HepG2 (cell line): ENCODE data around the gene FBXO24.

ENCODE experiments used
- EZH2 ChIP-seq: conservative IDR thresholded peaks from 2 replicates; pipeline ENCODE4 v1.6.1; 2012; ENCODE audit warnings: mild to moderate bottlenecking, low read depth, low read length, moderate library complexity
- KDM5A ChIP-seq: fragments of 200-600 bp; sonication (generic); IDR thresholded peaks from 2 replicates; pipeline ENCODE4 v1.7.0; 2018; ENCODE audit warnings: antibody characterized with exemption, mild to moderate bottlenecking, low read length, borderline replicate concordance
- MAZ ChIP-seq, 2 experiments: sonication (generic) in 1 of 2; formaldehyde crosslinking in 1 of 2; IDR thresholded peaks; 2 replicates each; pipeline versions ENCODE4 v1.5.0 to v1.6.1; 2012 to 2020; ENCODE audit warnings: low read depth in 2 of 2, mild to moderate bottlenecking in 2 of 2, borderline replicate concordance in 1 of 2, improper control_type of control experiment in 1 of 2, low read length in 1 of 2, missing genetic modification reagents in 1 of 2, moderate library complexity in 1 of 2
- NCOA2 ChIP-seq: sonication (generic); formaldehyde crosslinking; IDR thresholded peaks from 2 replicates; pipeline ENCODE4 v1.8.0; 2022; ENCODE audit warnings: inconsistent platforms
- POLR2AphosphoS5 ChIP-seq: IDR thresholded peaks from 2 replicates; pipeline ENCODE4 v1.6.1; 2012; ENCODE audit warnings: low read depth, low read length
- REL ChIP-seq: sonication (generic); formaldehyde crosslinking; conservative IDR thresholded peaks from 2 replicates; pipeline ENCODE4 v1.8.0; 2022; ENCODE audit warnings: mild to moderate bottlenecking, missing genetic modification reagents, moderate library complexity
- SMC3 ChIP-seq: IDR thresholded peaks from 2 replicates; pipeline ENCODE4 v1.6.1; 2011; ENCODE audit warnings: low read length, improper control_type of control experiment
- ZNF792 ChIP-seq: IDR thresholded peaks from 2 replicates; pipeline ENCODE4 v1.6.1; 2016

DNA sequence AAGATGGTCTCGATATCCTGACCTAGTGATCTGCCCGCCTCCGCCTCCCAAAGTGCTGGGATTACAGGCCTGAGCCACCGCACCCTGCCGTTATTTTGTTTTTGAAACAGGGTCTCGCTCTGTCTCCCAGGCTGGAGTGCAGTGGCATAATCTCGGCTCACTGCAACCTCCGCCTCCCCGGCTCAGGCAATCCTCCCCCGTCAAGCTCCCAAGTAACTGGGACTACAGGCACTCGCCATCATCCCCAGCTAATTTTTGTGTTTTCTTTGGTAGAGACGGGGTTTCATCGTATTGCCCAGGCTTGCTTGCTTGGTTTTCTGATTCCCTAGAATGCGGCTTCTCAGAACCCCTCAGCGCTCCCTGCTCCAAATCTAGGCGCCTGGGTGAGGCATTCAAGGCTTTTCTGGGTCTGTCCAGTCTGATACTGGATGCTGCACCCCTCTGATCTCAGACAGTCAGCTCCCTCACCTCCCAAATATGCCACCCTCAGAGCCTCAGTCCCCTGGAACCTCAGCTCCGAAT, 53.9 kb downstream of the FBXO24 start:
- TF ChIP-seq NCOA2 (CRISPR knock-in tag) (no peak), REL (CRISPR knock-in tag) (no peak), POLR2AphosphoS5 (no peak), ZNF792 (CRISPR knock-in tag) (no peak), MAZ (IDR thresholded peaks at IDR 0.05; ENCODE audit: borderline replicate concordance, low read depth, low read length) (no peak), MAZ (CRISPR knock-in tag; IDR thresholded peaks at IDR 0.05; ENCODE audit: low read depth) (no peak), EZH2 (no peak), SMC3 (no peak), KDM5A (no peak)
